Liver (tissue), 9 donors: ENCODE results near the gene BLOC1S5. TPM values are rescaled to one million over a fixed set of nuclear protein-coding genes. Genes with fewer than 3 reads are reported as not detected.

ENCODE experiments used
- DNase-seq: peaks from one replicate; pipeline ENCODE4 v3.0.0-alpha.2; 2017; ENCODE audit warnings: low spot score
- H3K27ac ChIP-seq, 2 donors: one replicate each; pipeline ENCODE4 v1.7.0; 2013; ENCODE audit warnings: inconsistent platforms in 2 of 2, low read length in 2 of 2, control low read depth in 1 of 2, low read depth in 1 of 2, mild to moderate bottlenecking in 1 of 2
- H3K27me3 ChIP-seq, 4 donors: one replicate each; pipeline versions ENCODE4 v1.6.1 to v1.7.0; 2013; ENCODE audit warnings: low read length in 3 of 4, inconsistent platforms in 1 of 4, mild to moderate bottlenecking in 1 of 4, moderate library complexity in 1 of 4; ENCODE audit not compliant: control insufficient read depth in 4 of 4, insufficient read depth in 4 of 4
- H3K36me3 ChIP-seq, 4 donors: one replicate each; pipeline versions ENCODE4 v1.6.1 to v1.7.0; 2013; ENCODE audit warnings: low read length in 3 of 4, mild to moderate bottlenecking in 3 of 4, low read depth in 1 of 4, moderate library complexity in 1 of 4; ENCODE audit not compliant: control insufficient read depth in 4 of 4, insufficient read depth in 3 of 4
- H3K4me1 ChIP-seq, 4 donors: one replicate each; pipeline versions ENCODE4 v1.6.1 to v1.7.0; 2013; ENCODE audit warnings: low read length in 3 of 4, mild to moderate bottlenecking in 3 of 4, moderate library complexity in 1 of 4; ENCODE audit not compliant: control insufficient read depth in 4 of 4, insufficient read depth in 4 of 4
- H3K4me3 ChIP-seq, 3 donors: one replicate each; pipeline versions ENCODE4 v1.6.1 to v1.7.0; 2013; ENCODE audit warnings: low read length in 3 of 3, control low read depth in 1 of 3, low read depth in 1 of 3, mild to moderate bottlenecking in 1 of 3
- H3K9ac ChIP-seq, 2 donors: one replicate each; pipeline ENCODE4 v1.7.0; 2013; ENCODE audit warnings: low read length in 2 of 2, mild to moderate bottlenecking in 2 of 2, moderate library complexity in 2 of 2, control low read depth in 1 of 2, low read depth in 1 of 2
- H3K9me3 ChIP-seq, 4 donors: one replicate each; pipeline versions ENCODE4 v1.6.1 to v1.7.0; 2013; ENCODE audit warnings: low read length in 3 of 4; ENCODE audit not compliant: control insufficient read depth in 4 of 4
- EGR1 ChIP-seq, 2 donors: IDR thresholded peaks; 2 replicates each; pipeline ENCODE4 v1.6.1; 2016 to 2018; ENCODE audit warnings: antibody characterized with exemption in 2 of 2, low read depth in 2 of 2
- FOXA1 ChIP-seq: IDR thresholded peaks from 2 replicates; pipeline ENCODE4 v1.6.1; 2016; ENCODE audit warnings: antibody characterized with exemption
- FOXA2 ChIP-seq: IDR thresholded peaks from 2 replicates; pipeline ENCODE4 v1.6.1; 2016; ENCODE audit warnings: antibody characterized with exemption
- GABPA ChIP-seq, 2 donors: IDR thresholded peaks in 1 of 2; conservative IDR thresholded peaks in 1 of 2; 2 replicates each; pipeline ENCODE4 v1.6.1; 2016; ENCODE audit warnings: antibody characterized with exemption in 2 of 2, mild to moderate bottlenecking in 1 of 2, moderate library complexity in 1 of 2
- HNF4A ChIP-seq, 2 donors: conservative IDR thresholded peaks; 2 replicates each; pipeline ENCODE4 v1.6.1; 2016; ENCODE audit warnings: antibody characterized with exemption in 2 of 2, mild to moderate bottlenecking in 2 of 2
- HNF4G ChIP-seq: IDR thresholded peaks from 2 replicates; pipeline ENCODE4 v1.6.1; 2016; ENCODE audit warnings: antibody characterized with exemption
- NR2F2 ChIP-seq: IDR thresholded peaks from 2 replicates; pipeline ENCODE4 v1.6.1; 2016; ENCODE audit warnings: antibody characterized with exemption
- RAD21 ChIP-seq, 2 donors: IDR thresholded peaks; 2 replicates each; pipeline ENCODE4 v1.6.1; 2016; ENCODE audit warnings: antibody characterized with exemption in 2 of 2, mild to moderate bottlenecking in 2 of 2
- RXRA ChIP-seq, 2 donors: IDR thresholded peaks; 2 replicates each; pipeline ENCODE4 v1.6.1; 2017 to 2018; ENCODE audit warnings: antibody characterized with exemption in 2 of 2, mild to moderate bottlenecking in 1 of 2
- TAF1 ChIP-seq: conservative IDR thresholded peaks from 2 replicates; pipeline ENCODE4 v1.6.1; 2016; ENCODE audit warnings: antibody characterized with exemption, mild to moderate bottlenecking
- YY1 ChIP-seq: IDR thresholded peaks from 2 replicates; pipeline ENCODE4 v1.6.1; 2016; ENCODE audit warnings: antibody characterized with exemption, mild to moderate bottlenecking
- ZBTB33 ChIP-seq: IDR thresholded peaks from 2 replicates; pipeline ENCODE4 v1.6.1; 2016; ENCODE audit warnings: antibody characterized with exemption
- WGBS: extraction: QIAGEN DNeasy Blood & Tissue Kit; methylation state at CpG from one replicate; pipeline ENCODE4 v1.1.7; 2013; 5-methylcytosine and 5-hydroxymethylcytosine counted together
- polyA plus RNA-seq, 2 donors: library from polyadenylated mRNA; stranded (reverse) in 1 of 2; unstranded in 1 of 2; fragments of 200-250 nt in 1 of 2; fragments of >200 nt in 1 of 2; fragmentation: Nextera tagmentation in 1 of 2; extraction: Ambion mirVana in 1 of 2; gene quantifications; one replicate each; pipeline versions ENCODE4 v1.2.1 to v1.2.3, GENCODE V29; 2013 to 2015
- total RNA-seq, 2 donors: library from RNA; depleted of rRNA; stranded (reverse); fragments of >200 nt; gene quantifications; one replicate each; pipeline ENCODE4 v1.2.3, GENCODE V29; 2014
- TF ChIP-seq, protein P1 (sequence below): IDR thresholded peaks from 2 replicates; pipeline ENCODE4 v1.6.1; 2016; ENCODE audit warnings: antibody characterized with exemption
- TF ChIP-seq, protein P2 (sequence below): IDR thresholded peaks from 2 replicates; pipeline ENCODE4 v1.6.1; 2016; ENCODE audit warnings: antibody characterized with exemption
- TF ChIP-seq, protein P3 (sequence below): IDR thresholded peaks from 2 replicates; pipeline ENCODE4 v1.6.1; 2016; ENCODE audit warnings: antibody characterized with exemption, mild to moderate bottlenecking
- TF ChIP-seq, protein P4 (sequence below): fragments of 150-350 bp; IDR thresholded peaks from 2 replicates; pipeline ENCODE4 v1.5.1; 2017; ENCODE audit warnings: improper control_type of control experiment, low read depth, low read length; ENCODE audit not compliant: missing input control
- donor health status: healthy.
- donor health status: healthy.
- donor health status: healthy.
- donor health status: healthy.
- donor health status: healthy.

The BLOC1S5 gene
- total and polyA plus RNA-seq, 4 donors: 5.2 to 11.1 (median 7.1) TPM

- no peaks in the 10 kb centered on the region for H3K4me1 ChIP-seq
- no peak overlapping the region for H3K4me3 ChIP-seq
- DNase-seq: no peak
- TF ChIP-seq TAF1: no peak
- TF ChIP-seq HNF4G: no peak
- no peak for TF ChIP-seq RXRA (IDR thresholded peaks at IDR 0.05)
- no peak for TF ChIP-seq EGR1 (IDR thresholded peaks at IDR 0.05; ENCODE audit: low read depth in 2 of 2)
- TF ChIP-seq, protein P1, sequence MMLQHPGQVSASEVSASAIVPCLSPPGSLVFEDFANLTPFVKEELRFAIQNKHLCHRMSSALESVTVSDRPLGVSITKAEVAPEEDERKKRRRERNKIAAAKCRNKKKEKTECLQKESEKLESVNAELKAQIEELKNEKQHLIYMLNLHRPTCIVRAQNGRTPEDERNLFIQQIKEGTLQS: no peak
- TF ChIP-seq, protein P2, sequence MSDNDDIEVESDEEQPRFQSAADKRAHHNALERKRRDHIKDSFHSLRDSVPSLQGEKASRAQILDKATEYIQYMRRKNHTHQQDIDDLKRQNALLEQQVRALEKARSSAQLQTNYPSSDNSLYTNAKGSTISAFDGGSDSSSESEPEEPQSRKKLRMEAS: no peak
- H3K36me3 ChIP-seq: peaks cover 0 to 6% (median 2%) of the 10 kb centered on the region in 4 donors
- H3K9ac ChIP-seq: no peak overlapping the region
- no peaks in the 10 kb centered on the region for H3K9me3 ChIP-seq
- H3K27ac ChIP-seq: no peak overlapping the region
- WGBS: 69% methylated on average over 2 of the region's 2 CpGs
- no peaks in the 10 kb centered on the region for H3K27me3 ChIP-seq
Observed at GRCh38 chr6:8027965-8028651, 36.1 kb downstream of the BLOC1S5 start.

- no peaks in the 10 kb centered on the region for H3K9me3 ChIP-seq
- H3K4me3 ChIP-seq: no peak overlapping the region
- no peak overlapping the region for H3K9ac ChIP-seq
- no peaks in the 10 kb centered on the region for H3K27me3 ChIP-seq
- TF ChIP-seq RXRA (IDR thresholded peaks at IDR 0.05): no peak
- TF ChIP-seq FOXA1: no peak
- no peak for TF ChIP-seq HNF4G
- TF ChIP-seq EGR1 (IDR thresholded peaks at IDR 0.05; ENCODE audit: low read depth in 2 of 2): no peak
- TF ChIP-seq FOXA2: no peak
- TF ChIP-seq, protein P3, sequence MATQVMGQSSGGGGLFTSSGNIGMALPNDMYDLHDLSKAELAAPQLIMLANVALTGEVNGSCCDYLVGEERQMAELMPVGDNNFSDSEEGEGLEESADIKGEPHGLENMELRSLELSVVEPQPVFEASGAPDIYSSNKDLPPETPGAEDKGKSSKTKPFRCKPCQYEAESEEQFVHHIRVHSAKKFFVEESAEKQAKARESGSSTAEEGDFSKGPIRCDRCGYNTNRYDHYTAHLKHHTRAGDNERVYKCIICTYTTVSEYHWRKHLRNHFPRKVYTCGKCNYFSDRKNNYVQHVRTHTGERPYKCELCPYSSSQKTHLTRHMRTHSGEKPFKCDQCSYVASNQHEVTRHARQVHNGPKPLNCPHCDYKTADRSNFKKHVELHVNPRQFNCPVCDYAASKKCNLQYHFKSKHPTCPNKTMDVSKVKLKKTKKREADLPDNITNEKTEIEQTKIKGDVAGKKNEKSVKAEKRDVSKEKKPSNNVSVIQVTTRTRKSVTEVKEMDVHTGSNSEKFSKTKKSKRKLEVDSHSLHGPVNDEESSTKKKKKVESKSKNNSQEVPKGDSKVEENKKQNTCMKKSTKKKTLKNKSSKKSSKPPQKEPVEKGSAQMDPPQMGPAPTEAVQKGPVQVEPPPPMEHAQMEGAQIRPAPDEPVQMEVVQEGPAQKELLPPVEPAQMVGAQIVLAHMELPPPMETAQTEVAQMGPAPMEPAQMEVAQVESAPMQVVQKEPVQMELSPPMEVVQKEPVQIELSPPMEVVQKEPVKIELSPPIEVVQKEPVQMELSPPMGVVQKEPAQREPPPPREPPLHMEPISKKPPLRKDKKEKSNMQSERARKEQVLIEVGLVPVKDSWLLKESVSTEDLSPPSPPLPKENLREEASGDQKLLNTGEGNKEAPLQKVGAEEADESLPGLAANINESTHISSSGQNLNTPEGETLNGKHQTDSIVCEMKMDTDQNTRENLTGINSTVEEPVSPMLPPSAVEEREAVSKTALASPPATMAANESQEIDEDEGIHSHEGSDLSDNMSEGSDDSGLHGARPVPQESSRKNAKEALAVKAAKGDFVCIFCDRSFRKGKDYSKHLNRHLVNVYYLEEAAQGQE: no peak
- TF ChIP-seq ZBTB33: no peak
- TF ChIP-seq YY1: no peak
- TF ChIP-seq RAD21 (IDR thresholded peaks at IDR 0.05): no peak
- TF ChIP-seq NR2F2: no peak
- TF ChIP-seq HNF4A (conservative IDR thresholded peaks at IDR 0.05): no peak
- TF ChIP-seq, protein P1: no peak
- TF ChIP-seq, protein P4, sequence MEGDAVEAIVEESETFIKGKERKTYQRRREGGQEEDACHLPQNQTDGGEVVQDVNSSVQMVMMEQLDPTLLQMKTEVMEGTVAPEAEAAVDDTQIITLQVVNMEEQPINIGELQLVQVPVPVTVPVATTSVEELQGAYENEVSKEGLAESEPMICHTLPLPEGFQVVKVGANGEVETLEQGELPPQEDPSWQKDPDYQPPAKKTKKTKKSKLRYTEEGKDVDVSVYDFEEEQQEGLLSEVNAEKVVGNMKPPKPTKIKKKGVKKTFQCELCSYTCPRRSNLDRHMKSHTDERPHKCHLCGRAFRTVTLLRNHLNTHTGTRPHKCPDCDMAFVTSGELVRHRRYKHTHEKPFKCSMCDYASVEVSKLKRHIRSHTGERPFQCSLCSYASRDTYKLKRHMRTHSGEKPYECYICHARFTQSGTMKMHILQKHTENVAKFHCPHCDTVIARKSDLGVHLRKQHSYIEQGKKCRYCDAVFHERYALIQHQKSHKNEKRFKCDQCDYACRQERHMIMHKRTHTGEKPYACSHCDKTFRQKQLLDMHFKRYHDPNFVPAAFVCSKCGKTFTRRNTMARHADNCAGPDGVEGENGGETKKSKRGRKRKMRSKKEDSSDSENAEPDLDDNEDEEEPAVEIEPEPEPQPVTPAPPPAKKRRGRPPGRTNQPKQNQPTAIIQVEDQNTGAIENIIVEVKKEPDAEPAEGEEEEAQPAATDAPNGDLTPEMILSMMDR: no peak
- TF ChIP-seq GABPA (IDR thresholded peaks at IDR 0.05 in 1 of 2, conservative IDR thresholded peaks at IDR 0.05 in 1 of 2): no peak
- TF ChIP-seq, protein P2: no peak
- H3K27ac ChIP-seq: no peak overlapping the region
- WGBS: 96% methylated on average over 3 of the region's 3 CpGs
- peaks cover 0 to 6% (median 2%) of the 10 kb centered on the region in 4 donors for H3K36me3 ChIP-seq
- no peak for DNase-seq
- H3K4me1 ChIP-seq: no peaks in the 10 kb centered on the region
Observed at GRCh38 chr6:8026800-8027199, 37.4 kb downstream of the BLOC1S5 start.
